OCI-LY7 (cell line): ENCODE results near the gene PLXNA1. TPM values are rescaled to one million over a fixed set of nuclear protein-coding genes. Genes with fewer than 3 reads are reported as not detected.

Source experiments
- BruUV-seq: library from RNA; stranded (reverse); fragments of 400-500 nt; replicated peaks from 2 replicates; lab custom pipeline; 2021; lab: Mats Ljungman, UMichigan
- CTCF ChIA-PET: fragments of 300-600 bp; sonication (Branson Sonifier 250); formaldehyde crosslinking; loops from one replicate; lab custom pipeline; 2022; ENCODE audit warnings: antibody characterized with exemption; ENCODE audit not compliant: unreplicated experiment; lab: Charles Lee
- POLR2A ChIA-PET: fragments of 300-600 bp; sonication (Branson Sonifier 250); formaldehyde crosslinking; loops from one replicate; lab custom pipeline; 2022; ENCODE audit warnings: antibody characterized with exemption; lab: Charles Lee
- DNase-seq: peaks from one replicate; pipeline ENCODE4 v3.0.0-alpha.2; 2015; ENCODE audit warnings: low spot score
- H2AFZ ChIP-seq: fragments of 200-600 bp; sonication (generic), shearing (Covaris generic); 2 replicates; pipeline ENCODE4 v1.6.1; 2014; ENCODE audit warnings: mild to moderate bottlenecking, antibody characterized with exemption, low read length, moderate library complexity
- H3K27ac ChIP-seq: fragments of 200-600 bp; sonication (generic); 2 replicates; pipeline ENCODE4 v1.5.1; 2014; ENCODE audit warnings: mixed run types, low read depth, mild to moderate bottlenecking, moderate library complexity, low read length, inconsistent platforms; ENCODE audit not compliant: poor library complexity, severe bottlenecking
- H3K36me3 ChIP-seq: fragments of 200-600 bp; sonication (generic); 2 replicates; pipeline ENCODE4 v1.6.1; 2014; ENCODE audit warnings: mild to moderate bottlenecking, antibody characterized with exemption, low read length, moderate library complexity, mixed read lengths; ENCODE audit not compliant: insufficient read depth
- H3K4me1 ChIP-seq: fragments of 200-600 bp; sonication (generic); 2 replicates; pipeline ENCODE4 v1.5.1; 2014; ENCODE audit warnings: mild to moderate bottlenecking, low read length; ENCODE audit not compliant: insufficient read depth, poor library complexity, severe bottlenecking
- H3K4me2 ChIP-seq: fragments of 200-600 bp; sonication (generic); 2 replicates; pipeline ENCODE4 v1.6.1; 2014; ENCODE audit warnings: mild to moderate bottlenecking, low read length
- H3K4me3 ChIP-seq: fragments of 200-600 bp; sonication (generic); 2 replicates; pipeline ENCODE4 v1.5.1; 2014; ENCODE audit warnings: mild to moderate bottlenecking, low read depth, low read length; ENCODE audit not compliant: poor library complexity, severe bottlenecking
- H3K79me2 ChIP-seq: fragments of 200-600 bp; sonication (generic); 2 replicates; pipeline ENCODE4 v1.6.1; 2016; ENCODE audit warnings: low read depth, mild to moderate bottlenecking, low read length, moderate library complexity, mixed read lengths; ENCODE audit not compliant: insufficient read depth
- H3K9me2 ChIP-seq: fragments of 200-600 bp; sonication (generic); 2 replicates; pipeline ENCODE4 v1.6.1; 2016; ENCODE audit warnings: mild to moderate bottlenecking, low read length, mixed read lengths; ENCODE audit not compliant: insufficient read depth
- H3K9me3 ChIP-seq: fragments of 200-600 bp; sonication (generic); 2 replicates; pipeline ENCODE4 v1.6.1; 2014; ENCODE audit warnings: mild to moderate bottlenecking, mixed run types, low read length, mixed read lengths
- H4K20me1 ChIP-seq: fragments of 200-600 bp; sonication (generic); 2 replicates; pipeline ENCODE4 v1.6.1; 2014; ENCODE audit warnings: mild to moderate bottlenecking, antibody characterized with exemption, low read length, moderate library complexity, mixed read lengths; ENCODE audit not compliant: insufficient read depth
- CTCF ChIP-seq: fragments of 200-600 bp; sonication (generic); conservative IDR thresholded peaks from 2 replicates; pipeline ENCODE4 v1.5.1; 2014; ENCODE audit warnings: mild to moderate bottlenecking, antibody characterized with exemption, low read length, moderate library complexity, mixed read lengths
- EZH2phosphoT487 ChIP-seq: fragments of 200-600 bp; sonication (generic); IDR thresholded peaks from 2 replicates; pipeline ENCODE4 v1.6.1; 2018; ENCODE audit warnings: low read depth, borderline replicate concordance, mild to moderate bottlenecking, mixed run types, antibody characterized with exemption, low read length, moderate library complexity, mixed read lengths
- intact Hi-C: fragments of 100-400 bp; cut with micrococcal nuclease; formaldehyde crosslinking; loops from one replicate; pipeline ENCODE4 v1.10.0; 2022; ENCODE audit not compliant: unreplicated experiment
- total RNA-seq, 2 experiments: library from RNA; depleted of rRNA in 1 of 2; stranded (reverse); fragments of >200 nt in 1 of 2; shearing (Covaris generic) in 1 of 2; gene quantifications; 2 replicates each; pipeline ENCODE4 v1.2.3, GENCODE V29; 2014 to 2022

Gene PLXNA1
- total RNA-seq, 2 experiments from 2014 or later, result 3.6 to 4.4 TPM

DNA sequence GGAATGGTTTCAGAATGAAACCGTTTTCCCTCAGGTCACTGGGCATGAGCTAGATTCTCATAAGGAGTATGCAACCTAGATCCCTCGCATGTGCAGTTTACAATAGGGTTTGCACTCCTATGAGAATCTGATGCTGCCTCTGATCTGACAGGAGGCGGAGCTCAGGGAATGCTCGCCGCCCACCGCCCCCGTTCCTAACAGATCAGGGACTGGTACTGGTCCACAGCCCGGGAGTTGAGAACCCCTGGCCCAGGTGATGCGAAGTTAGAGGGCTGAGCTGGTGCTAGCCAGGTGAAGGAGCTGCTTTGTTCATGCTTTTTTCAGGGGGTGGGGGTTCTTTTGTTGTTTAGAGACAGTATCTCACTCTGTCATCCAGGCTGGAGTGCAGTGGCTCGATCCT is 15.5 kb upstream of the PLXNA1 start:
- Histone ChIP-seq H3K4me3 (no peak overlapping the region), H3K36me3 (no peaks in the 10 kb centered on the region), H3K9me2 (no peaks in the 10 kb centered on the region), H3K4me2 (no peak overlapping the region), H4K20me1 (no peaks in the 10 kb centered on the region), H3K27ac (no peak overlapping the region), H3K79me2 (no peaks in the 10 kb centered on the region), H3K9me3 (no peaks in the 10 kb centered on the region), H2AFZ (no peak overlapping the region), H3K4me1 (no peaks in the 10 kb centered on the region)
- ChIA-PET CTCF (interaction anchor here (1.4 kb wide), 1 partner anchor 10 kb away, joined by 3 read pairs; no protein-coding TSS in a partner anchor), POLR2A (interaction anchor here (0.5 kb wide), 2 partner anchors 108 to 485 kb away, joined by 3 to 4 read pairs; no protein-coding TSS in a partner anchor)
- BruUV-seq, result no TSS peak
- intact Hi-C loops, result no loop called here
- DNase-seq, result no peak
- TF ChIP-seq CTCF (no peak), EZH2phosphoT487 (no peak)

DNA sequence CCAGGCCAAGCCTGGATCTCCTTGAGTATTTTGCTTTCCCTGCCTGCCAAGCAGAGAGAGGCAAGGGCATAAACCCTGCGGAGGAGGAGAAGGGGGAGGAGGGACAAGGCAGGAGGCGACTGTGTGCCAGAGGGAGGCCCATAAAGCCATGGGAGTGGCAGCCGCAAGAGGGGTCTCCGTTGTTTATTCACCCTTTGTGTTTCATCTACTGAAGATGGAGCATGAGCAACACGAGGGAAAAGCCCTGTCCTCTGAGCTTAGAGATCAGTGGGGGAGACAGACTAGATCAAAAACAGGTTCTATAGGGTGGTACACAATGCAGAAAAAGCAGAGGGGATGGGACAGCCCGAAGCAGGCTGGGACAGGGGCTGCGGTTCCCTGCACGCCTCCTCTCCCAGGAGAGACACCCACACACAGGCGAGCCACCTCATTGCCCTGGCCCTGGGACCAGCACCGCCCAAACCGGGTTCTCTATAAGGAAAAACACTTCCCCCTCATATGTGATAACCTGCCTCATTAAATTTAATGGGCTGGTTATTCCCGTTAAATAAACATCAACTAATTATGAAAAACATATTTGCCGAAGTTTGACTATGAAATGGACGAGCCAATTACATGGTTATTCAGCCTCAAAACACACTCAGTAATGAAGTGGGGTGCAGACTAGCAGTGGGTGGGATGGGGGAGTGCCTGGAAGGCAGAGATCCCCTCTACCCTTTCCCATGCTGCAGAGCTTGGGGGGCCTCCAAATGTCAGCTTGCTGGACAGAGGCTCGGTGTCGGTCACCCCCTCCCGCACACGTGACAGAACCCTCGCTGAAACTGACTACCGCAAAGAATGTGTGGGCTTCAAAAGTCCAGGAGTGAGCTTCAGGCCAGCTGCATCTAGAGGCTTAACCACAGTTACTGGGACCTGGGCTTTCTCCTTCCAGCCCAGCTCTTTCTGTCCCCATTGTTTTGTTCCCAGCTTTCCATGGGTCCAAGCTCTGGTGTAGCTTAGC is 14.2 kb upstream of the PLXNA1 start:
- intact Hi-C loops, result no loop called here
- no TSS peak for BruUV-seq
- Histone ChIP-seq H3K27ac (no peak overlapping the region), H4K20me1 (no peaks in the 10 kb centered on the region), H3K36me3 (no peaks in the 10 kb centered on the region), H3K4me1 (no peaks in the 10 kb centered on the region), H3K4me3 (no peak overlapping the region), H3K79me2 (no peaks in the 10 kb centered on the region), H3K4me2 (no peak overlapping the region), H3K9me2 (no peaks in the 10 kb centered on the region), H3K9me3 (no peaks in the 10 kb centered on the region), H2AFZ (no peak overlapping the region)
- CTCF ChIA-PET, result interaction anchor here (0.6 kb wide), 1 partner anchor 146 kb away, joined by 3 read pairs; no protein-coding TSS in a partner anchor
- POLR2A ChIA-PET, result no interaction called here
- TF ChIP-seq EZH2phosphoT487 (no peak), CTCF (no peak)
- DNase-seq, result no peak

DNA sequence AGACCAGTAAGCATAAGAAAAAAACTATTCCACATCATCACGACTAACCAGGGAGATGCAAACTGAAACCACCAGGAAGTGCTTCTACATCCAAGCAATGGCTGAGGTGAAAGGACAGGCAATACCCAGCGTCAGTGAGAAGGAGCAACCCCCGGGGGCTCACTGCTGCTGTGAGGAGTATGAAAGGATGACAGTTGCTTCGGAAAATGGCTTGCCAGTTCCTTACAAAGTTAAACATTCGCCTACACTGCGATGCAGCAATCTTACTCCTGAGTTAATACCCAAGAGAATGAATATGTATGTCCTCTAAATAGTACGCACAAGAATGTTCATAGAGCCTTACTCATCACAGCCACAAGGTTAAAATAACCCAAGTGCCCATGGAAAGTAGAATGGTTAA is 13.3 kb upstream of the PLXNA1 start:
- POLR2A ChIA-PET, result interaction anchor here (0.6 to 1.2 kb wide), 2 partner anchors 14 to 1853 kb away, joined by 3 to 4 read pairs; no protein-coding TSS in a partner anchor
- no peak overlapping the region for H3K4me2 ChIP-seq
- no peaks in the 10 kb centered on the region for H4K20me1 ChIP-seq
- no peak overlapping the region for H2AFZ ChIP-seq
- no peaks in the 10 kb centered on the region for H3K36me3 ChIP-seq
- H3K27ac ChIP-seq, result no peak overlapping the region
- no peak for DNase-seq
- no peaks in the 10 kb centered on the region for H3K4me1 ChIP-seq
- H3K79me2 ChIP-seq, result no peaks in the 10 kb centered on the region
- BruUV-seq, result no TSS peak
- peaks cover 7% of the 10 kb centered on the region for H3K9me3 ChIP-seq
- H3K9me2 ChIP-seq, result no peaks in the 10 kb centered on the region
- intact Hi-C loops, result no loop called here
- CTCF ChIA-PET, result no interaction called here
- TF ChIP-seq EZH2phosphoT487 (no peak), CTCF (no peak)
- no peak overlapping the region for H3K4me3 ChIP-seq
